Fibroblast of skin of scalp (primary cell): Measurements from ENCODE around the gene INO80.
"Not testable (repeated sequence)": the region's sequence is repeated elsewhere in the genome, so short reads cannot be mapped to it uniquely, and the experiment has no call there.

ENCODE experiments used
- DNase-seq: peaks from one replicate; pipeline ENCODE4 v3.0.0-alpha.2; 2013

The INO80 gene

GRCh38 chr15:40999190-40999589 lies 116.9 kb downstream of the INO80 start:
- DNase-seq = no peak

- no peak for DNase-seq
Observed at GRCh38 chr15:40995656-40996055, 120.4 kb downstream of the INO80 start.

GRCh38 chr15:40992825-40993224 lies 123.3 kb downstream of the INO80 start:
- no peak for DNase-seq

- DNase-seq = peak; percentile 18
Observed at GRCh38 chr15:40992241-40992741, 123.8 kb downstream of the INO80 start.

- DNase-seq = no peak
Observed at GRCh38 chr15:40991355-40991754, 124.7 kb downstream of the INO80 start.

GRCh38 chr15:40990789-40991188 lies 125.3 kb downstream of the INO80 start:
- DNase-seq = no peak

- no peak for DNase-seq
Observed at GRCh38 chr15:40990080-40990479, 126.0 kb downstream of the INO80 start.

GRCh38 chr15:40988156-40988555 lies 127.9 kb downstream of the INO80 start:
- DNase-seq = no peak

GRCh38 chr15:40986820-40987219 lies 129.3 kb downstream of the INO80 start:
- DNase-seq = no peak

GRCh38 chr15:40985541-40986330 lies 130.3 kb downstream of the INO80 start:
- DNase-seq = peak; percentile 14

- DNase-seq = peak; percentile 25
Observed at GRCh38 chr15:40984964-40985363, 131.1 kb downstream of the INO80 start.

GRCh38 chr15:40984406-40984805 lies 131.7 kb downstream of the INO80 start:
- DNase-seq = no peak

- DNase-seq = peak; percentile 19
Observed at GRCh38 chr15:40982855-40983254, 133.2 kb downstream of the INO80 start.

GRCh38 chr15:40981186-40981585 lies 134.9 kb downstream of the INO80 start:
- no peak for DNase-seq

GRCh38 chr15:40978562-40978961 lies 137.5 kb downstream of the INO80 start:
- DNase-seq = no peak

GRCh38 chr15:40978141-40978540 lies 137.9 kb downstream of the INO80 start:
- DNase-seq = no peak

- no peak for DNase-seq
Observed at GRCh38 chr15:40976819-40977218, 139.3 kb downstream of the INO80 start.

- no peak for DNase-seq
Observed at GRCh38 chr15:40974879-40975278, 141.2 kb downstream of the INO80 start.

GRCh38 chr15:40969363-40969762 lies 146.7 kb downstream of the INO80 start:
- no peak for DNase-seq

GRCh38 chr15:40968290-40969085 lies 147.6 kb downstream of the INO80 start:
- DNase-seq = no peak

GRCh38 chr15:40964634-40965033 lies 151.4 kb downstream of the INO80 start:
- no peak for DNase-seq

GRCh38 chr15:40964006-40964405 lies 152.1 kb downstream of the INO80 start:
- no peak for DNase-seq

GRCh38 chr15:40963201-40963600 lies 152.9 kb downstream of the INO80 start:
- DNase-seq = no peak

GRCh38 chr15:40962317-40962716 lies 153.8 kb downstream of the INO80 start:
- DNase-seq = not testable (repeated sequence)
